IPS DF 4.7 (cell line): ENCODE measurements around the gene SAMD1.

Experiments used
- DNase-seq: peaks from one replicate; pipeline ENCODE4 v3.0.0-alpha.2; 2013; ENCODE audit warnings: low spot score; ENCODE audit errors: extremely low read depth

The SAMD1 gene

GRCh38 chr19:14090509-14091080 lies at the start of gene SAMD1:
Gene SAMD1, minus strand, starts transcription at chr19:14090751.
- DNase-seq, result no peak

- DNase-seq, result no peak
Observed at GRCh38 chr19:14139944-14140343, 49.4 kb upstream of the SAMD1 start.

GRCh38 chr19:14138576-14139265 lies 48.2 kb upstream of the SAMD1 start:
- no peak for DNase-seq

GRCh38 chr19:14136509-14137281 lies 46.1 kb upstream of the SAMD1 start, which contains the start of gene ASF1B:
Gene ASF1B, minus strand, starts transcription at chr19:14136589. Its CDS starts 133 bp downstream, at chr19:14136456.
- DNase-seq, result peak; percentile 97

- DNase-seq, result no peak
Observed at GRCh38 chr19:14135985-14136508, 45.5 kb upstream of the SAMD1 start.

GRCh38 chr19:14135355-14135754 lies 44.8 kb upstream of the SAMD1 start:
- no peak for DNase-seq

GRCh38 chr19:14127929-14128509 lies 37.5 kb upstream of the SAMD1 start:
- no peak for DNase-seq

GRCh38 chr19:14127176-14127575 lies 36.6 kb upstream of the SAMD1 start:
- no peak for DNase-seq

DNA sequence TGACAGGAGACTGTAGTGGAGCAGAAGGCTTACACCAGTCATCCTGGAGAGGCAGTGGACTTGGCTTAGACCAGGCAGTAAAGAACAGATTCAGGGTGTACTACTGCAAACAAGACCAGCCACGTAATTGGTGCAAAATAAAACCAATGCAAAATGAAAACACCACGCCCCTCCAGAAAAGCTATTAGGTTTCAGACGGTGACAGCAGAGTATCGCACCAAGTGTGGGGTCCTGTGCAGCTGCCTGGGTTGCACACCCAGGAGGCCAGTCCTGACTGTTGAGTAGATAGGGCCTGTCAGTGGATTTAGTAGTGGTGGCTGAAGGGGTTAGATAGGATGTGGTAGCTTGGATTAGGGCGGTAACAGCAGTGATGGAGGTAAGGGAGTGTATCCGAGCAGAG lies 32.4 kb upstream of the SAMD1 start:
- DNase-seq, result no peak

- DNase-seq, result no peak
Observed at GRCh38 chr19:14120497-14120780, 29.9 kb upstream of the SAMD1 start.

- no peak for DNase-seq
Observed at GRCh38 chr19:14119644-14120496, 29.3 kb upstream of the SAMD1 start.

DNA sequence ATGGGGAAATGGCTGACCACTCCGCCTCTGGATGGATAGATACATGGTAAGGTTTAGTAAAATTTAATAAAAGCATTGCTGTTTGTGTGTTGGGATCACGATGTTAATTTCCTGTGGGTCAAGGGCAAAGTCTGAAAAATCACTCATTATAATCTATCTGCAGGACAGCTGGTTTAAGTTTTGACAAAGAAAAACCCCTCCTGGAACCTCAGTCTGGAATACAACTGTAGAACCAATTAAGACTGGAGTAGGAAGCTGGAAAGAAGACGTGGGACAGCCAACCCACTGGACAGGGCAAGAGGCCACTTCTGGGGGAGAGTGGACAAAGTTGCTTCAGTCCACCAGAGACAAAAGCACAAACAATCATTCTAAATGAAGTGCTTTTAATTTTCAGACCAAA lies 28.6 kb upstream of the SAMD1 start:
- no peak for DNase-seq

- DNase-seq, result no peak
Observed at GRCh38 chr19:14118165-14119051, 27.9 kb upstream of the SAMD1 start.

- peak; percentile 90 for DNase-seq
Observed at GRCh38 chr19:14117668-14118164, 27.2 kb upstream of the SAMD1 start, which contains the start of gene PRKACA. Gene PRKACA, minus strand, starts transcription at chr19:14117762. Its CDS starts 215 bp downstream, at chr19:14117547.

DNA sequence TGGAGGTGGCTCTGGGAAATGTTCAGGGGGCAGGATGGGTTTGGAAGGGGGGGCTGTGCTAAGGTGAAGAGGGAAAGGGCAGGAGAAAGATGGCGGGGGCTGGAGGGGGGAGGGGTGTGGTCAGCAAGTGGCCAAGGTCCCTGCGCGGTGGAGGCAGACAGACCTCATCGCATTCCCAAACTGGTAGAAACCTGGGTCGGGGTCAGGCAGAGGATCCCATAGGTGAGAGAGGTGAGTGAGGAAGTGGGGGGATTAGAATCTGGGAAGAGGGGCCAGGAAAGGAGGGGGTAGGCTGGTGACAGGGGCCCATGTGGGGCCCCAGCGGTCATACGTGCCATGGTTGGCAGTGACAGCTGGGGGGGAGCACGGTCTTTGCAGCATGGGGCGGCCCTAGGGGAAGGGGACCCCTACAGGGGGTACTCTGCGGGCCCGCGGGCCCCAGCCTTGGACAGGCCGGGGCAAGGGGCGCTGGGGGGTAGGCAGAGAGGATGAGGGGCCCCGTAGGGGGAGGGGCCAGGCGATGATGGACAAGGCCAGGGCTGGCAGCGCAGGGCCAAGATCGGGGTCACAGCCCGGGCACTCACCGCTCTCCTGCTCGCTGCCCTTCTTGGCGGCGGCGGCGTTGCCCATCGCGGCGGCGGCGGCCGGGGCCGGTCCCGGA lies 26.5 kb upstream of the SAMD1 start:
- DNase-seq, result no peak

GRCh38 chr19:14116525-14116917 lies 26.0 kb upstream of the SAMD1 start:
- no peak for DNase-seq

DNA sequence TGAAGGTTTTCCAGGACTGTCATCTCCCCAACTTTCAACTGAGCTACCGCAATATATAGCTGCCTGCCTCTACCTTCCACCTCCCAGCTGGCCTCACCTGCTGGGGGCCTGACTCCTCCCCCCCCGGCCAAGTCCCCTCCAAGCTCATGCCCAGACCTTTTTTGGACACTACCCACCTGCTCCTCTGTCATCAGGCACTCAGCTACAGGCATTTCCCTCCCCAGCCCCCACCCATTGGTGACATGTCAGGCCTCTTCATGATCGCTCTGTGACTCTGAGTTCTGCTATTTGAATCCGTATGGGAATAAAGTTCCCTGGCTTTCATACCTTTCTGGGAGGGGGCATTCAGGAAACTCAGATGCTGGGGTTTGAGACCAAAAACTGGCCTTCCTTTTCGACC lies 25.2 kb upstream of the SAMD1 start:
- no peak for DNase-seq

DNA sequence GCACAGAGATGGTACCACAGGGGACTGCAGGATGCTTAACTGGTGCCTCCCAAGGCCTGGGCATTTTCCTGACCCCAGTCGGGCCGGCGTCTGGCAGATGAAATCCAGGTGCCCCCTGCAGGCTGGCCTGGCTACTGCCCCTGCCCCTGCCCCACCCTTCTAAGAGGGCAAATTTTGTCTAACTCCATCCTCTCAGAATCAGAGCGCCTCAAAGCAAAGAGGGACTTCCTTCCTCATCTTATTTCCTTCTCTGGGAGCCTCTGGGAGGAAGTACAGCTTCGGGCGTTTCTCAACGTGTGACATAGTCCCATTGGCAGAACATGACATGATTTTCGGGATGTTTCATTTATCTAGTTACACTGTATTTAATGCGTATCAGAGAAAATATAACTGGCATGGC lies 24.3 kb upstream of the SAMD1 start:
- DNase-seq, result no peak

DNA sequence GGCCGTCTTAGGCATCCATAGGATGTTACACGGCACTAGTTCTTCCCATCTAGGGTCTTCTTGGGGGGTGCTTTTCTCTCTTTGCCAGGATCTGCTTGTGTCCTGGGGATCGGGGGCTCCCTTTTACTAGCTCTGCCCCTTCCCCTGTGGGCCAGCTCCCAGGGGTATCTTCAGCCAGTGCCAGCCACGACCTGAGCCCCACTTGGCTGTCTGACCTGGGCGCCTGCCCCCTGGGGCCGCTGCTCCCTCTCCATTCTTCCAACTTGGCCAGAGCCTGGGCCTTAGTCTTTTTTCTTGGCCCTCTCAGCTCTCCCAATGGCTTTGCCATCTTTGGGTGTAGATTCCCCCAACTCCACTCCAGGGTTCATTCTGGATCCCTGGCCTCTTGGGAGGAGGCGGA lies 23.9 kb upstream of the SAMD1 start:
- no peak for DNase-seq
